Measurements from ENCODE around the gene CTBP2. TPM values are rescaled to one million over a fixed set of nuclear protein-coding genes. Genes with fewer than 3 reads are reported as not detected.

CTBP2 gene
- total RNA-seq, 3 donors from 2014 or later = 1.0 to 1.4 (median 1.3) TPM

Other genes with a start within 250 kb of the CTBP2 start
- 10 to 100 TPM; 12.4 to 13.3 (median 13.0) TPM for gene ZRANB1, start 218.4 kb downstream of the CTBP2 start, total RNA-seq

Measured in activated T-cell treated with anti-CD3 and anti-CD28 coated beads, Interleukin-2, amount 50 U/mL, for 4 hours (primary cell).